ENCODE results near the gene ILRUN.
"Not testable (repeated sequence)": the region's sequence is repeated elsewhere in the genome, so short reads cannot be mapped to it uniquely, and the experiment has no call there.

The ILRUN gene

GRCh38 chr6:34696739-34697543 lies at the start of gene ILRUN:
Gene ILRUN (minus strand): TSS chr6:34696767. CDS start chr6:34696603, 164 bp downstream.
- peak; percentile 98 for DNase-seq

GRCh38 chr6:34745277-34746103 lies 48.9 kb upstream of the ILRUN start:
- no peak for DNase-seq

- not testable (repeated sequence) for DNase-seq
These were observed 47.7 kb upstream of the ILRUN start for GRCh38 chr6:34744294-34744647.

GRCh38 chr6:34743625-34744293 lies 47.2 kb upstream of the ILRUN start:
- DNase-seq = no peak

GRCh38 chr6:34742094-34742493 lies 45.5 kb upstream of the ILRUN start:
- no peak for DNase-seq

- no peak for DNase-seq
These were observed 40.3 kb upstream of the ILRUN start for GRCh38 chr6:34736823-34737222.

- DNase-seq = no peak
These were observed 35.0 kb upstream of the ILRUN start for GRCh38 chr6:34731393-34732060.

- DNase-seq = no peak
These were observed 33.3 kb upstream of the ILRUN start for GRCh38 chr6:34729631-34730470.

GRCh38 chr6:34726055-34726454 lies 29.5 kb upstream of the ILRUN start:
- no peak for DNase-seq

- DNase-seq = no peak
These were observed 26.6 kb upstream of the ILRUN start for GRCh38 chr6:34723203-34723602.

GRCh38 chr6:34722451-34722850 lies 25.9 kb upstream of the ILRUN start:
- DNase-seq = no peak

- not testable (repeated sequence) for DNase-seq
These were observed 23.6 kb upstream of the ILRUN start for GRCh38 chr6:34720160-34720559.

GRCh38 chr6:34719646-34720045 lies 23.1 kb upstream of the ILRUN start:
- DNase-seq = not testable (repeated sequence)

GRCh38 chr6:34718976-34719375 lies 22.4 kb upstream of the ILRUN start:
- DNase-seq = no peak

GRCh38 chr6:34717466-34717865 lies 20.9 kb upstream of the ILRUN start:
- DNase-seq = no peak

GRCh38 chr6:34714663-34715062 lies 18.1 kb upstream of the ILRUN start:
- no peak for DNase-seq

- not testable (repeated sequence) for DNase-seq
These were observed 16.3 kb upstream of the ILRUN start for GRCh38 chr6:34712881-34713280.

- no peak for DNase-seq
These were observed 12.8 kb upstream of the ILRUN start for GRCh38 chr6:34709386-34709785.

- DNase-seq = no peak
These were observed 8.7 kb upstream of the ILRUN start for GRCh38 chr6:34705241-34705640.

- DNase-seq = no peak
These were observed 4.6 kb upstream of the ILRUN start for GRCh38 chr6:34701199-34701598.

GRCh38 chr6:34697904-34698559 lies 1.5 kb upstream of the ILRUN start:
- DNase-seq = no peak

- DNase-seq = no peak
These were observed 923 bp upstream of the ILRUN start for GRCh38 chr6:34697544-34697836.
